ENCODE data around the gene CCSER1.

DNA sequence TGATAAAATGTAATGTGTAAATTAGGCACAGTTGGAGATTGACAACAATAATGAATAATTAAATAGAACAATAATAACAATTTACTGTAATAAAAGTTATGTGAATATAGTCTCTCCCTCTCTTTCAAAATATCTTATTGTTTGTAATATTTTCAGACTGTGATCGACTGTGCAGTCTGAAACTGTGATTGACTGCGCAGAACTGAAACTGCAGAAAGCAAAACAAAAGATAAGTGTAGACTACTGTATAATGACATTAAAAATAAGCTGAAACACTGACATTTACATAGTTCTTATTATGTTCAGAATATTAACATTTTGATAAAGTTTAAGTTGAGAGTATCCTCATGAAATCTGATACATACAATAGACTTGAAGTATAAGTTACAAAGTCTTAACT, 371.0 kb downstream of the CCSER1 start:
- TF ChIP-seq, protein P1, sequence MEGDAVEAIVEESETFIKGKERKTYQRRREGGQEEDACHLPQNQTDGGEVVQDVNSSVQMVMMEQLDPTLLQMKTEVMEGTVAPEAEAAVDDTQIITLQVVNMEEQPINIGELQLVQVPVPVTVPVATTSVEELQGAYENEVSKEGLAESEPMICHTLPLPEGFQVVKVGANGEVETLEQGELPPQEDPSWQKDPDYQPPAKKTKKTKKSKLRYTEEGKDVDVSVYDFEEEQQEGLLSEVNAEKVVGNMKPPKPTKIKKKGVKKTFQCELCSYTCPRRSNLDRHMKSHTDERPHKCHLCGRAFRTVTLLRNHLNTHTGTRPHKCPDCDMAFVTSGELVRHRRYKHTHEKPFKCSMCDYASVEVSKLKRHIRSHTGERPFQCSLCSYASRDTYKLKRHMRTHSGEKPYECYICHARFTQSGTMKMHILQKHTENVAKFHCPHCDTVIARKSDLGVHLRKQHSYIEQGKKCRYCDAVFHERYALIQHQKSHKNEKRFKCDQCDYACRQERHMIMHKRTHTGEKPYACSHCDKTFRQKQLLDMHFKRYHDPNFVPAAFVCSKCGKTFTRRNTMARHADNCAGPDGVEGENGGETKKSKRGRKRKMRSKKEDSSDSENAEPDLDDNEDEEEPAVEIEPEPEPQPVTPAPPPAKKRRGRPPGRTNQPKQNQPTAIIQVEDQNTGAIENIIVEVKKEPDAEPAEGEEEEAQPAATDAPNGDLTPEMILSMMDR (IDR thresholded peaks at IDR 0.05) = no peak
- TF ChIP-seq EZH2 (IDR thresholded peaks at IDR 0.05; ENCODE audit: borderline replicate concordance, insufficient read depth, low read depth, low read length, poor library complexity, severe bottlenecking) = no peak

Data from B cell (primary cell).